Stimulated activated CD4-positive, alpha-beta T cell treated with anti-CD3 and anti-CD28 coated beads, Interleukin-4, amount 100 ng/mL, for 1 hour (primary cell): ENCODE measurements around the gene RBM45.
"Not testable (repeated sequence)": the region's sequence is repeated elsewhere in the genome, so short reads cannot be mapped to it uniquely, and the experiment has no call there.

Experiments
- DNase-seq: peaks from one replicate; pipeline ENCODE4 v3.0.0-alpha.2; 2020

The RBM45 gene

DNA sequence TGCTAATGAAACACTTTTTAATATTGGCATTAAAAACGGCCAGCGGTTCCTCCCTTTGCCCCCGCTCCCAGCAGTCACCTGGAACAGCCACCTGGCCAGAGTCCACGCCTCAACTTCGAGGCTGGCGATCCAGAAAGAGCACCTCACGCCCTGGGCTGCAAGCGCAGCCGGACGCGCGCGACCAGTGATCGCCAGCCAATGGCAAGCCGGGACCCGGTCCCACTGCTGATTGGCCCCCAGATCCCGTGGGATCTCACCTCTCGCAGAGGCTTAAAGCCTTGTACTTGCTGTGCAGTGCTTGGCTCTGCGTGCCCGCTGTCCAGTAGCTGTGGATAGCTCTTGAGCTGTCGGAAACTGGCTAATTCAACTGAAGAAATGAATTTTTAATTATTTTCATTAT lies 4.1 kb upstream of the RBM45 start:
- DNase-seq = no peak

GRCh38 chr2:178109813-178110212 lies 2.4 kb upstream of the RBM45 start:
- no peak for DNase-seq

DNA sequence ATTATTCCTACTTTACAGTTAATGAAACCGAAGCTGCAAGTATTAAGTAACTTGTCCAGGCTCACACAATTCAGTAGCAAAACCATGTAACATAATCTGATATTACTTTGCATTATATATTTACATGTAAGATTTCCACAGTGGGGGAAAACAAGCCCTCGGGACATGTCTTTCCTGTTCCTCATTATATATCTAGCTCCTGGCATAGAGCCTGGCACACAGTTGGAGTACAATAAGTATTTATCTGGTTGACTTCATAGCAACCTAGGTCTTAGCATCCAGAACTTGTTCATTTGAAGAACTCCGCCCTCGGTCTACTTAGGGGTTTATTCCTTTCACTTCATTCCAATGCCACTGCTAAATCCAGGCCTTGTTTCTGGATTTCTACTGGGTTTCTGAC lies 1.6 kb upstream of the RBM45 start:
- DNase-seq = no peak

GRCh38 chr2:178111743-178112142 lies 494 bp upstream of the RBM45 start:
- no peak for DNase-seq

GRCh38 chr2:178114462-178114861 lies 2.2 kb downstream of the RBM45 start:
- DNase-seq = no peak

DNA sequence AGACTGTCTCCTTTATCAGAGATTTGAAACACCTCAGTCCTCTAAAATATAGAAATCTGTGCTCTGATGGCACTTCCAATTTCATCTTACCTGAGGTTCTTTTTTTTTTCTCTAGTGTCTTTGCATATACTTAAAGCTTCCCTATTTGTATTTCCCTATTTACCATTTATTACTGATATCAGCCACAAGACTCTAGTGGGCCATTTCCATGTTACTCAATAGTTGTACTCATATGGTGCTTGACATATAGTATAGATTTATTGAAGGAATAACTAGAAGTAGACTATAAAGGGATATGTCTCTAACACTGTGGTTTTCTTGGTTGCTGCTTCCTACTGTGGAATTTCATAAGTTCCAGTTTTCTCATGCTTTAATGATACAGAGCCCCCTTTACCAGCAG lies 3.0 kb downstream of the RBM45 start:
- no peak for DNase-seq

GRCh38 chr2:178117725-178118124 lies 5.5 kb downstream of the RBM45 start:
- DNase-seq = no peak

DNA sequence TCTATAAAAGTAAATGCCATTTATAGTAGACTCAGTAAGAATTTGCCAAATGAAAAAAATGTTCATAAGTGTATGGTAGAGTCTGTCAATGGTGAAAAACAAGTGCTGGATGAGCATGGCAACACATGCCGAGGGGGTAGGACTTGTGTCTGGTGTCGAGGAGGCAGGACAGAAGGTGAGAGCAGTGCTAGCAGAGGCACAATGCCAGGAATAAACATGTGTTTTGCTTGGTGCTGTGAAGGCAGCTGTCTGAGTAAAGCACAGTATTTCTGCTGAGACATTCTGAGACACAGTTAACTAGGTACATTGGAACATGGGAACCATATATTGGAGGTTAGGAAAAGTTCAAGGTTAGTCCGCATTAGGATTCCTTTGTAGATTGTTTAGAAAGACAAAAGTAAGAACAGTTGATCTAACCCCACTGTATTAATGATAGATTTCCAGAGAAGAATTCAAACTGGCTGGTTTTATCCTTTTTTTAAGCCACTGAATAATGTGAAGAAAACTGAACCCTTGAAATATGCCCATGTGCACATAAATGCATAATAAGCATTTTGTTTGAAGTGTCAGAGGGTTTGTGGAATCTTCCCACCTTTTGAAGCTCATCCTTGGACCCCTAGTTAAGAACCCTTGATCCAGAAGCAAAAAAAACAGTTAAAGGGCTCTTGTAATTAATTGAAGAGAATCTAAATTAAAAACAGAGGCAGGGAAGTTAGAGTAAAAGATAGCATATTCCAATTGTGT lies 7.1 kb downstream of the RBM45 start:
- no peak for DNase-seq

DNA sequence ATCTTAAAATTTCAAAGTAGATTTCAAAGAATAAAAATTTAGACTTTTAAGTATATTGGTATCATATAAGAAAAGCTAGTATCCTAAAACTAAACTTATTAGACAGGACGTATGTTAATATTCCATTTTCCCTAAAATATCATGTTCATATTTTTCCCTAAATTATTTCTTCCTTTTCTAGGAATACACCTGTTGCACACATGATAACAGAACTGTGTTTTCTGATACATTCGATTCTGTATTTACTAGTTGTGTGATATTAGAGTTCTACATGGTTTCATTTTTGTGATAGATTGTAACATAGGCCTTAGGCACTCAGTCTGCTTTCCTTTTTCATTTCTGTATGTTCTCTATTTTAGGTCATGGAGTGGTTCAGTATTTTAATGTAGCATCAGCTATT lies 10.9 kb downstream of the RBM45 start:
- no peak for DNase-seq

DNA sequence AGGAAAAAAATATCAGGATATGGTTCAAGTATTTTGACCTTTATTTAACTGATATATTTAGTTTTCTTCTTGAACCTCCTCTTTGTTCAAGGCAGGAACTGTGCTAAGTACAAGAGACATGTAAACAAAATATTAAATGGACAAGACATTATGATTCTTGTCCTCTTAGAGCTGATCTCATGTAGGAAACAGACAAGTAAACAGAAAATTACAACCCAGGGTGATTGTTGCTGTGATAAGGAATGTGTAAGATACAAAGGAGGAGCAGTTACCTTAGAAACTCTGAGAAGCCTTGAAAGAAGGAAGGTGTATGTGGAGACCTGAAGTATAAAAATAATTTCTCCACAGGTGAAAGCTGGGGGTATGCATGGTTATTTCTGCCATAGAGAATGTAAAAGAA lies 12.9 kb downstream of the RBM45 start:
- no peak for DNase-seq

GRCh38 chr2:178125862-178126261 lies 13.6 kb downstream of the RBM45 start:
- no peak for DNase-seq

DNA sequence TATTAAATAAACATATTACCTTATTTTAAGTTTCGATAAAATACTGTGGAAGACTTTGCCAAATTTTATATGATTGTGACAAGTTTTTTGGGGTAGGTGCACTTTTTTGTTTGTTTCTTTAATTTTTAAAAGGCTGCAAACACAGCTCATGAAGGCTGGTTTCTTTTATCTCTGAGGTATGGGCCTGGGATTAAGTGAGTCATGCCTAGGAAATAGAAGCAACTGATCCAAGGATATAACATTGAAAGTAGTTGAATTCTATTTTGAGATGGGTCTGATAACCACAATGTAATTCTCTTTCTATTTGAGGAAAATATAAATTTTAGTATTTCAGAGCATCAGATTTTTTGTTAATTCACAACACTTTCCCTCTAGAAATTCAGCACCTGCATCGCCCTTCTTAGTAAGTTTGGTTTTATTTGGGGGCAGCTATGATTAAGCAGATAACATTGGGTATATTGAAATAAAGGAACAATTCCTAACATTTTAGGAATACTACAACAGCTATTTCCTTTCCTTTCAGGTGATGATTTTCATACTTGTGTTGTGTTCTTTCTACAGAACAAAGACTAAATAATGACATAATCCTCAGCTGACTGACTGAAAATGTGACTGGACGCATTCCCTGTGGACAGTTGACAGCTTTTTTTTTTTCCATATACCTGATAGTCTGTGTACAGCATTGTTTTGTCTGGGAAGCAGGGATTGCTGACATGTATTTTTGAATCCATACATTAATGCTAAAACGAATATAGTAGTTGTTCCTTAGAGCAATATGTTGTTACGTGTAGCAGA lies 16.8 kb downstream of the RBM45 start:
- DNase-seq = no peak

GRCh38 chr2:178136321-178137025 lies 24.2 kb downstream of the RBM45 start:
- DNase-seq = no peak

GRCh38 chr2:178142274-178143065 lies 30.2 kb downstream of the RBM45 start:
- no peak for DNase-seq

- DNase-seq = no peak
Measured at GRCh38 chr2:178143481-178143880, 31.2 kb downstream of the RBM45 start.

DNA sequence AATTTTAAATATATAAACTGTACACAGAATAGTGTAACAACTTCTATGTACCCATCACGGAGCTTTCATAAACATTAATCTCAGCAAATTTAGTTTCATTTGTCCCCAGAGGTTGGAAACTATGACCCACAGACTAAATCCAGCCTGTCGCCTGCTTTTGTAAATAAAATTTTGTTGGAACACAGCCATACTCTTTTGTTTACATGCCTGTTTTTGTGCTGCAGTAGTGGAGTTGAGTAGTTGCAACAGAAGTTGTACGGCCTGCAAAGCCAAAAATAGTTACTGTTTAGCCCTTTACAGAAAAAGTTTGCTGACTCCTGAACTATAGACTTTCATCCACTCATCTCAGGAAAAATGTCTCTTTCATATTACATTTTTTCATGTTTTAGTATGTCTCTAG lies 39.8 kb downstream of the RBM45 start:
- DNase-seq = no peak

DNA sequence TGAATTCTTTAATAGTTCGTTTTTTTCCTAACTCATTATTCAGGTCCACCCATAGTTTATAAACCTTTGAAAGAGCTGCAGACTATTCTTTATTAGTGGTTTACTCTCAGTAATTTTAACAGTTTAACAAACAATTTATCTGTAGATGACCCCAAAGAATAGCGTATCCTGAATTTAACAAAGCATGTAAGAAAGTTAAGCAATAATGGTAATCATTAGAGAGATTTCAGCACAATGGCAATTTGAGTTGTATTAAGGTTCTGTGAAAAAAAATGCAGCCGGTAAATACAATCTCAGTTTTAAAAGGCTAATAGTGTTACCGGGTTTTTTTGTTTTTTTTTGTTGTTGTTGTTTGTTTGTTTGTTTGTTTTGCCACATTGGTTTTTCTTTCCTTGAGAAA lies 40.3 kb downstream of the RBM45 start:
- DNase-seq = no peak

DNA sequence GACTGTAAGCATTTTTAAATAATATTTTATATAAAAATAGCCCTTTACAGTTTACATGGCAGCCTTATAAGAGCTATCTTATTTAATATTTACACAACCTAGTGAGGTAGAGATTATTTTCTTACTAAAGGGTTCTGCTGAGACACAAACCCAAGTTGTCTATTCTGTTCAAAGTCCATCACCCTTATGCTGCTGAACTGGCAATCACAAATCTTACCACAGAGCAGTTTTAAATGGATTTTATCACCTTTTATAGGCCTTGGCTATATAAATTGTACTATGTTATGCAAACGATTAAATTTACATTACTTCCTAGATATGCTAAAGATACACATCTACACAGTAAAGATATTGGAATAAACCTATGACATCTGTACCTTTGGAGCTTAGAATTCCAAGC lies 40.7 kb downstream of the RBM45 start:
- DNase-seq = no peak

- DNase-seq = not testable (repeated sequence)
Measured at GRCh38 chr2:178153878-178154277, 41.6 kb downstream of the RBM45 start.

- no peak for DNase-seq
Measured at GRCh38 chr2:178155524-178155923, 43.3 kb downstream of the RBM45 start.

DNA sequence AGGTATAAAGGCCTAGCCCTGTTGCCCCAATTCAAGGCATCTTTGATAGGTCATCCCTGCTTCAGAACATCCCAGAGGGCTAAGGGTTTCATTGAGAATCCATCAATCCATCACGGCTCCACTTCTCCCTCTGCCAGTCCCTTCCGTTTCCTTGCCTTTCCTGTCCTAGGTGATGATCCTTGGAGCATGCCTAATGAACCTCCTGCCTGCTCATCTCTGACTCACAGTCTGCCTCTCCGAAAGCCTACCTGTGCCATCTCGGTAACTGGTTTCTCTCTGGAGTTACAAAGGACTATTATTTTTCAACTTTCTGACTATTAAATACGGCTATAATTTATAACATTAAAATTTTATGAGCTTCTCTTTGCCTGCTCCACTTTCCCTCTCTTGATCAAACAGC lies 45.3 kb downstream of the RBM45 start:
- no peak for DNase-seq

- DNase-seq = no peak
Measured at GRCh38 chr2:178159966-178160365, 47.7 kb downstream of the RBM45 start.

DNA sequence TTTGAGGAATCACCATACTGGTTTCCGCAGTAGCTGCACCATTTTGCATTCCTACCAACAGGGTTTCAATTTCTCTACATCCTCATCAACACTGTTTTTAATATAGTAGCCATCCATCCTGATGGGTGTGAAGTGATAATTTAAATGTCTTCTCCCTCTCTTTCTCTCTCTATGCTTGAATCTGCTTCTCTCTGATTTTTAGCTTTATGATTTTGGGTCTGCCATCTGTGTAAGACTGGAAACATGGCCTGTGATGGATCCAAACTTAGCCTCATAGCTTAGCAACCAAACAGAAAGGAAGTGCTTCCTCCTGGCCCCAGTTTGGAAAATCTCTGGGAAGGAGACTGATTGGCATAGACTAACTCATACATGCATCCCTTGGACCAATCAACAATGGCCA lies 48.4 kb downstream of the RBM45 start:
- no peak for DNase-seq
